ENCODE data around the gene RPTOR. TPM values are rescaled to one million over a fixed set of nuclear protein-coding genes. Genes with fewer than 3 reads are reported as not detected.
A peak's percentile ranks its signal among the peaks of the same experiment; 100 is the strongest.

The RPTOR gene
- total and polyA plus RNA-seq, 12 donors, result 7.9 to 30.3 (median 25.6) TPM

DNA sequence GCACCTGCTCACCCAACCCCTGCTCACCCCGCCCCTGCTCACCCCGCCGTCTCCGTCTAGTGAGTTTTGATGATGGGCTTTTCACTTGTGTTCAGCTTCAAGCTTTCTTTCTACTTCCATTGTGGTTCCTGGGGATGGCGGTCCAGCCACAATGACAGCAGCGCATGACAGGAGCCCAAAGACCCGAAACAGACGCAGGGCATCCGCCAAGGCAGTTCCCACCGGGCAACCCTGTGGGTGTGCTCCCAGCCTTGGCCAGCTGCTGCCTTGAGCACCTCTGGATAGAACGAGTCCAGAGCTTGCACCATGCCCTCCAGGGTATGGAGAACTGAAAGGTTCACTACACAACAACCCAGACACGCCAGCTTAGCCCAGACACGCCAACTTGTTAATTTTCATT lies 354.1 kb downstream of the RPTOR start:
- no peak for ATAC-seq
- peaks cover 0 to 63% (median 3%) of the 10 kb centered on the region in 9 donors for H3K36me3 ChIP-seq
- no peak for DNase-seq
- peaks cover 0 to 10% (median 0%) of the 10 kb centered on the region in 9 donors for H3K4me1 ChIP-seq
- H3K27ac ChIP-seq, result no peak overlapping the region
- intact Hi-C loops (cut with DNase I), result no loop called here
- no peaks in the 10 kb centered on the region for H3K27me3 ChIP-seq
- TF ChIP-seq, protein P1, sequence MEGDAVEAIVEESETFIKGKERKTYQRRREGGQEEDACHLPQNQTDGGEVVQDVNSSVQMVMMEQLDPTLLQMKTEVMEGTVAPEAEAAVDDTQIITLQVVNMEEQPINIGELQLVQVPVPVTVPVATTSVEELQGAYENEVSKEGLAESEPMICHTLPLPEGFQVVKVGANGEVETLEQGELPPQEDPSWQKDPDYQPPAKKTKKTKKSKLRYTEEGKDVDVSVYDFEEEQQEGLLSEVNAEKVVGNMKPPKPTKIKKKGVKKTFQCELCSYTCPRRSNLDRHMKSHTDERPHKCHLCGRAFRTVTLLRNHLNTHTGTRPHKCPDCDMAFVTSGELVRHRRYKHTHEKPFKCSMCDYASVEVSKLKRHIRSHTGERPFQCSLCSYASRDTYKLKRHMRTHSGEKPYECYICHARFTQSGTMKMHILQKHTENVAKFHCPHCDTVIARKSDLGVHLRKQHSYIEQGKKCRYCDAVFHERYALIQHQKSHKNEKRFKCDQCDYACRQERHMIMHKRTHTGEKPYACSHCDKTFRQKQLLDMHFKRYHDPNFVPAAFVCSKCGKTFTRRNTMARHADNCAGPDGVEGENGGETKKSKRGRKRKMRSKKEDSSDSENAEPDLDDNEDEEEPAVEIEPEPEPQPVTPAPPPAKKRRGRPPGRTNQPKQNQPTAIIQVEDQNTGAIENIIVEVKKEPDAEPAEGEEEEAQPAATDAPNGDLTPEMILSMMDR (IDR thresholded peaks at IDR 0.05), result no peak
- no peak overlapping the region for H3K4me3 ChIP-seq
- WGBS, 2 donors, result 97% methylated on average over 13 of the region's 13 CpGs
- H3K9me3 ChIP-seq, result no peaks in the 10 kb centered on the region

DNA sequence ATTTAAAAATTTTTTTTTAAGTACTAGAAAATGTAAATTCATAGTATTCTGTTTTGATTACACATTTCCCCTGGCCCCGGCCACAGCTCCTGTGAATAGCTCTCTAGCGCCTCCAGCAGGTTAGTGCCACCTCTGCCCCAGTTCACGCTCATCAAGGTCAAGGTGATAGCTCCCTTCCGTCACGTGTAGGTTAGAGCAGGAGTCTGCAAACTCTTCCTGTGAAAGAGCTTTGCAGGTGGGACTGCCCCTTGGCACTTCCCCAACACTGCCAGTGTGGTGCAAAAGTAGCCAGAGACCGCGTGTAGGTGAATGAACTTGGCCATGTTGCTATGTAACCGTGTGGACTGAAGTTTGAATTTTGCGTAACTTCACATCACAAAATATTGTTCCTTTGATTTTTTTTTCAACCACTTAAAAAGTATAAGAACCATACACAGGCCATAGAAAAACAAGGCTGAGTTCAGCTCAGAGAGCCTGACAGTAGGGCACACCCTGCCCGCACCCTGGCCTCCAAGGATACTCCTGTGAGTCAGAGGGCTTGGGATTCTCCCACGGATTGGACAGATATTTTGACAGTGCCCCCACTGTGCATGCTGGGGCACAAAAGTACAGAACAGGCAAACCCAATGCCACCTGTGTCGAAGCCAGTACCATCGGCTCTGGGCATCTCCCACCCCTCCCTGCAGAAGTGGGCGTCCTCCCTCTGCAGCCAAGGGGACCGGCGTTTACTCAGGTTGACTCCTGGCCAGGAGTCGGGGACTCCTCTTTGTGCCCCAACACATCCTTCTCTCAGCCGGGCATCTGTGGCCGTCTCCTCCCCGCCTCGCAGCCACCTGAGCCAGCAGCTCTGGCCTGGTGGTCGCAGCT lies 355.0 kb downstream of the RPTOR start:
- no peak for DNase-seq
- WGBS, 2 donors, result 87 to 89% methylated on average over 20 to 22 of the region's 22 CpGs
- intact Hi-C loops (cut with DNase I), result no loop called here

DNA sequence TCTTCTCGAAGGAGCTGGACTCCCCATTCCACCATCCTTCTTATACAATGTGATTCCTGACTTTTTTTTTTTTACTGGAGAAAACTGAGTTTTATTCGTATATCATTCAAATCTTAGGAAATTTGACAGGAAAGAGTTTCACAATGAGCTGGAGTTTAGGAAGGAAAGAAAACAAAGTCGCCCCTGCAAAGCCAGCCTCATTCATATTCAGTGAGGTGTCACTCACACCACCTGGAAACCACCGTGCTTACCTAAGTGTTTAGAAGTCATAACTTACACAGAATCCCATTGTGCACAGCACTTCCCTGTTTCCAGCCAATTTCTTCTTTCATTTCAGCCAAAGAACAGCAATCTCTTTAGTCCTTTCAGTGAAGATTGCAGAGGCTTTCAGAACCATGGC lies 356.7 kb downstream of the RPTOR start:
- DNase-seq (no peak), ATAC-seq (peak in 1 of 8 donors; percentile 42)
- peaks cover 0 to 10% (median 0%) of the 10 kb centered on the region in 9 donors for H3K4me1 ChIP-seq
- no peaks in the 10 kb centered on the region for H3K9me3 ChIP-seq
- H3K27me3 ChIP-seq, result no peaks in the 10 kb centered on the region
- 64 to 70% methylated on average over 4 of the region's 4 CpGs for WGBS, 2 donors
- intact Hi-C loops (cut with DNase I), result no loop called here
- no peak overlapping the region for H3K27ac ChIP-seq
- TF ChIP-seq, protein P1 (IDR thresholded peaks at IDR 0.05), result no peak
- H3K4me3 ChIP-seq, result no peak overlapping the region
- peaks cover 0 to 47% (median 0%) of the 10 kb centered on the region in 9 donors for H3K36me3 ChIP-seq

More for the DNA sequence above, 355.0 kb downstream of the RPTOR start:
- no peak overlapping the region for H3K27ac ChIP-seq
- H3K9me3 ChIP-seq, result no peaks in the 10 kb centered on the region
- H3K36me3 ChIP-seq, result peaks cover 0 to 60% (median 3%) of the 10 kb centered on the region in 9 donors
- H3K4me3 ChIP-seq, result no peak overlapping the region
- TF ChIP-seq, protein P1 (IDR thresholded peaks at IDR 0.05), result peak in 8 of 9 donors; percentile 25 to 62 (median 52)
- ATAC-seq, result peak in 1 of 8 donors; percentile 43
- H3K27me3 ChIP-seq, result no peaks in the 10 kb centered on the region
- peaks cover 0 to 10% (median 0%) of the 10 kb centered on the region in 9 donors for H3K4me1 ChIP-seq

DNA sequence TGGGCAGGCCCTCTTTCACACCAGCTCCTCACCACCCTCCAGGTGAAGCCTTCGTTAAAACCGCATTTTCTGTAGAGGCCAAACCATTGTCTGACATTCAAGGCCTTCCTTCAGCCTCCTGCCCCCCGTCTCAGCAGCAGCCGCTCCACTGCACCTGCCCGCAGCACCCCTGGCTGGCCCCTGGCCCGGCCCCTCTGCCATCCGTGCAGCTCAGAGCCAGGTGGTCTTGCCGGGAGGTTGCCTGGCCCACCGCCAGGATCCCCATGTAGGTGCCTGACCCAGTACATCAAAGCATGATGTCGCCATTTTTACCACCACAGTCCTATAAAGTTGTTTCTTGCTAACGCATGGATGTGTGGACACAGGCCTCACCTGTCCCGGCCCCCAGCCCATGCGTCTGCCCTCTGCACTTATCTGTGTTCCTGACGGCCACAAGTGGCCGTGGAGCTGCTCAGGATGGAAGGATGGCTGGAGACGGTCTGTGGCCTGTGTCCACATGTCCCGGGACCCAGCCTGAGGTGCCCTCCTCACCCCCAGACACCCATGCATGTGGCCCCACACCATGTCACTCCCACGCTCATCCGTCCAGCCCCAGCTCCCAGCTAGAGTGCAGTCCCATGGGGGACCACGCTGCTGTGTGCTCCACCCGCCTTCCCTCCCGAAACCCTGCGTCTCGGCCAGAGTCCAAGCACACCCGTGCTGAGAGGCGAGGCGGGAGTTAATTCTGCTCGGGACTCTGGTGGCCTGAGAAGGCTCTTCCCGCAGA lies 357.7 kb downstream of the RPTOR start:
- peak in 2 of 8 donors; percentile 33 to 46 for ATAC-seq

More for the DNA sequence above, 357.7 kb downstream of the RPTOR start:
- intact Hi-C loops (cut with DNase I), result no loop called here
- H3K9me3 ChIP-seq, result no peaks in the 10 kb centered on the region
- DNase-seq, result no peak
- WGBS, 2 donors, result 87 to 91% methylated on average over 29 of the region's 29 CpGs
- H3K27ac ChIP-seq, result no peak overlapping the region
- H3K4me1 ChIP-seq, result peaks cover 0 to 10% (median 0%) of the 10 kb centered on the region in 9 donors
- H3K27me3 ChIP-seq, result no peaks in the 10 kb centered on the region
- H3K4me3 ChIP-seq, result no peak overlapping the region
- peaks cover 0 to 50% (median 0%) of the 10 kb centered on the region in 9 donors for H3K36me3 ChIP-seq
- TF ChIP-seq, protein P1 (IDR thresholded peaks at IDR 0.05), result no peak
